Loucy (cell line): ENCODE results near the gene PGS1.

Experiments used
- EZH2phosphoT487 ChIP-seq: fragments of 200-600 bp; IDR thresholded peaks from 2 replicates; pipeline ENCODE4 v1.6.1; 2018; ENCODE audit warnings: antibody characterized with exemption, mild to moderate bottlenecking, moderate library complexity, borderline replicate concordance
- TF ChIP-seq, protein P1 (sequence below): fragments of 200-600 bp; sonication (generic); conservative IDR thresholded peaks from 2 replicates; pipeline ENCODE4 v1.5.1; 2014; ENCODE audit warnings: mild to moderate bottlenecking, antibody characterized with exemption, low read length

- TF ChIP-seq, protein P1, sequence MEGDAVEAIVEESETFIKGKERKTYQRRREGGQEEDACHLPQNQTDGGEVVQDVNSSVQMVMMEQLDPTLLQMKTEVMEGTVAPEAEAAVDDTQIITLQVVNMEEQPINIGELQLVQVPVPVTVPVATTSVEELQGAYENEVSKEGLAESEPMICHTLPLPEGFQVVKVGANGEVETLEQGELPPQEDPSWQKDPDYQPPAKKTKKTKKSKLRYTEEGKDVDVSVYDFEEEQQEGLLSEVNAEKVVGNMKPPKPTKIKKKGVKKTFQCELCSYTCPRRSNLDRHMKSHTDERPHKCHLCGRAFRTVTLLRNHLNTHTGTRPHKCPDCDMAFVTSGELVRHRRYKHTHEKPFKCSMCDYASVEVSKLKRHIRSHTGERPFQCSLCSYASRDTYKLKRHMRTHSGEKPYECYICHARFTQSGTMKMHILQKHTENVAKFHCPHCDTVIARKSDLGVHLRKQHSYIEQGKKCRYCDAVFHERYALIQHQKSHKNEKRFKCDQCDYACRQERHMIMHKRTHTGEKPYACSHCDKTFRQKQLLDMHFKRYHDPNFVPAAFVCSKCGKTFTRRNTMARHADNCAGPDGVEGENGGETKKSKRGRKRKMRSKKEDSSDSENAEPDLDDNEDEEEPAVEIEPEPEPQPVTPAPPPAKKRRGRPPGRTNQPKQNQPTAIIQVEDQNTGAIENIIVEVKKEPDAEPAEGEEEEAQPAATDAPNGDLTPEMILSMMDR, result no peak
- TF ChIP-seq EZH2phosphoT487, result no peak
Measured at GRCh38 chr17:78353834-78354233, 24.6 kb upstream of the PGS1 start.
